HG03039 (cell line): ENCODE results near the gene IPO8.

Experiments used
- ATAC-seq: cut with Tn5 transposase; IDR thresholded peaks from one replicate; pipeline ENCODE4 v1.9.1; 2021; ENCODE audit warnings: mild to moderate bottlenecking, moderate library complexity; ENCODE audit not compliant: unreplicated experiment

IPO8 gene

DNA sequence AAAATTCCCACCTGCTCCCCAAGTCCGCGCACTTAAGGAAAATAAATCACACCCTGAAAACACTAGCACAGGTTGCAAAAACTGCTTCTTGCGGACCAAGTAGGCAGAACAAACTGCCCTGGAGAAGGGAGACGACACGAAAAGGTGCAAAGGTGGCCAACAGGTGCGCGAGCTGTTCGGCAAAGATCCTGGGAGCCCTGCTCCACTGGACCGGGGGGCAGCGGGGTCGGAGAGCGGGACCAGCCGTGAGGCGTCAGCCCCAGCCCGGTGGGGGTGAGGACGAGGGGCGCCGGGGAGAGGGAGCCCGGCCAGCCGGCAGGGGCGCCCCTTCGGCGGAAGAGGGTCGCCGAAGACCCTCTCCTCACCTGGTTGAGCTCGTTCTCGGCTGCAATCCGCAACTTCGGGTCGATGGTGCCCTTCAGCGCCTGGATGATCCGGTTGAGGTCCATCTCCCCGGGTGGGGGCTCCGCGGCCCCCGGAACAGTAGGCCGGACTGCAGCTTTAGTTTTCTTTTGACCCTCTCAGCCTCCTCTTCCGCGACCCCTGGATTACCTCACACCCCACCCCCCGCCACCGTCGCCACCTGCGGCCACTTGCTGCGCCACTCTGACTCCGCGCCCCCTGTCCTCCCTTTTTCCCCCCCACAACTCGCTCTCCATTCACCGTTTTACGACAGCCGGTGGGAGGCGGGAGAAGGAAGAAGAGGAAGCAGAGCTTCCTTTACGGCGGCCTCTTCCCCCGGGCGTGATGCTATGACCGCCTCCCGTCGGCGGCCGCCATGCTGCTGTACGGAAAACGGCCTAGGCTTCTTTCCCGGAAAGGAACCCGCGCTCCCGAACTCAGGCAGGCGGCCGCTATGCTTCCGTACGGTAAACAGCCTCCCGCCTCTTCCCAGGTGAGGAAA is at the start of gene IPO8:
TSS of gene IPO8 (minus strand) at position 671 of the 904 bp plus-strand sequence. CDS start at position 449, 222 bp downstream.
- ATAC-seq: peak; percentile 86

DNA sequence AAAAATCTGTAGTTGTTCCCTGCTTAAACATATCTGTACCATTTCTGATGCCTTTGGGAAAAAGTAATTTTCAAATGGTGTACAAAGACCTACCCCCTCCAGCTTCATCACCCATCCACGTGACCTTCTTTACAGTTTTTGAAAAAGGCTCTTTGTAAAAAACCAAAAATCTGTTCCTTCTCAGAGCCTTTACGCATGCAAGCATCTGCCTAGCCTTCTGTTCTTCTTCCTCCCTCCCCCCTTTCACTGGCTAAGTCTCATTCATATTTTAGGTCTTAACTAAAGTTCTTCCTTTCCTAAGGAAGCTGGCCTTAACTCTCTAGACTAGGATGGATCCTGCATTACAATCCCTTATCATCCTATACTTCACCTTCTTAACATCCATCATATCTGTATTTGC is 48.7 kb upstream of the IPO8 start:
- no peak for ATAC-seq

DNA sequence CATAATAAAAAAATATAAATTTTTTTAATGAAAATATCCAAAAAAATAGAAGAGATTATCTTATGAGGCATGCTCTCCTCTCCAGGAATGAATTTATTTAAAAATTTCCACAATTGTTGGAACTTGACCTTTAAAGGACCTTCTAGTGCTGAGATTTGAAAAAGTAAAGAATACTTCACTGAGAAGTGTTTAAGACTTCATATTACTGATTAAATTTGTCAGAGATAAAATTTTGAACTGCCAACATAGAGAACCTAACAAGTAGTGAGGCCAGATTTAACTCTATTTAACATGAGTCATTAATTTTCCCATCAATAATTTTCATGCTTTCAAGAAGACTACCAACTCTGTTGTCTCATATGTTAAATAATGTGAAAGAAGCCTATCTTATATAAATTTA is 44.6 kb upstream of the IPO8 start:
- no peak for ATAC-seq

DNA sequence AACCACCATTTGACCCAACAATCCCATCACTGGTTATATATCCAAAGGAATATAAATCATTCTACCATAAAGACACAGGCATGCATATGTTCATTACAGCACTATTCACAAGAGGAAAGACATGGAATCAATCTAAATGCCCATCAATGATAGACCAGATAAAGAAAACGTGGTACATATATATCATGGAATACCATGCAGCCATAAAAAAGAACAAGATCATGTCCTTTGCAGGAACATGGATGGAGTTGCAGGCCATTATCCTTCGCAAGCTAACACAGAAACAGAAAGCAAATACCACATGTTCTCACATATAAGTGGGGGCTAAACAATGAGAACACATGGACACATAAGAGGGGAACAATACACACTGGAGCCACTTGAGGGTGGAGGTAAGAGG is 43.4 kb upstream of the IPO8 start:
- no peak for ATAC-seq

DNA sequence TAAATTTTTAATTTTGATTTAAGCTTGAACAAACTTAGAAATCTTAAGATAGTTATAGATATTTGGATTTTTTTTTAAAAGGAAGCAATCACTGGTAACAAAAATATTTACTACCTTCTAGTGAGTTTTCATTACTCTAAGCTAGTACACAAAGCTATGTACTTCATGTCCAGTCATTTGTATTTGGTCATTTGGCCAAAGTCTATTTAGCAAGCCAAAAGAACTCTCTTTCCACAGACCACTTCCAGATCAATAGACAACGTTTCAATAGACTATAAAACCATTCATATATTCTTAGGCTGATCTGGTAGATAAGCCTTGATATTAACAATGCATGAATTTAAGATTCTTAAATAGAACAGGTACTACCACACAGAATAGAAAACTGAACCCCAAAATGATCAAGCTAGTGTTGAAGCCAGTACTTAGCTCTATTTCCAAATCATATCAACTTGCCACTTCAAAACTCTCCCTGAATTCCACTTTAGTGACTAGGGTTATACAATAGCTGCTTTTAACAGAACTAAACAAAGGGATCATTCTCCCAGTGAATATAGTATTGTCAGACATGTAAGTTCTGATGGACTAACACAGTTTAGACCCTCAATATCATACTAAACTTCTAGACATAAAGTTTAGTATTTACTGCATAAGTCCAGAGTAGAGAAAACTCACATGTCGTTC is 37.4 kb upstream of the IPO8 start:
- ATAC-seq: no peak

DNA sequence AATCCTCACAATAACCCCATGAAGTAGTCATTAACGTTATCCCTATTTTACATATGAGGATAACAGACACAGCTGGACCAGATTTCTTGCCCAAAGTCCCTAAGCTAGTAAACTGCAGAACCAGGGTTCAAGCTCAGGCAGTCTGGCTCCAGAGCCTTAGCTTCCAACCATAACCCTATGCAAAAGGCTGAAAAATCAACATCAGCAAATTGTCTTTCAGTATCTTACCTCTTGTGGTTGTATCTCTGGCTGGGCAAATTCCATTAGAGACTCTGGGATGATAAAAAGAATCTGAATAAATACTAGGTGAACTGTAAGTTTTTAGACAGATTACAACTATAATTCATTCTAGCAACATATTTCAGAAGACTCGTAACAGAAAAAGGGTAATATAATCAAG is 34.3 kb upstream of the IPO8 start:
- ATAC-seq: no peak

DNA sequence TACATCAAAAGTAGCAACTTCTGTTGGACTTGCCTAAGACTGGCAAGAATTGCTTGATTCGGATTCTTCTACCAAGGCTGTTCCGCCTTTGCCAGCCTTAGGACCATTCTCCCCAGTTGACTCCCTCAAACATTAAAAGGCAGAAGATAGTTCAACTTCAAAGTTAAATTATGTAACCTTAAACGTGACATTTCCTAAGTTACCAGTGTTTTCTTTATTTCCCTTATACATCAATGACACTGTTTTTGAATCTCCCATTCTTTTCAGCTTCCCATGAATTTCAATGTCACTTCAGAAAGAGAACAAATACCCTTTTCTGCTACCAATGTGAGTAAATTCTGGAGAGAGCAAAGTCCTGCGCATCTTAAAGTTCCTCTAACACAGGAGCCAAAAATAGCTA is 33.9 kb upstream of the IPO8 start:
- ATAC-seq: no peak

DNA sequence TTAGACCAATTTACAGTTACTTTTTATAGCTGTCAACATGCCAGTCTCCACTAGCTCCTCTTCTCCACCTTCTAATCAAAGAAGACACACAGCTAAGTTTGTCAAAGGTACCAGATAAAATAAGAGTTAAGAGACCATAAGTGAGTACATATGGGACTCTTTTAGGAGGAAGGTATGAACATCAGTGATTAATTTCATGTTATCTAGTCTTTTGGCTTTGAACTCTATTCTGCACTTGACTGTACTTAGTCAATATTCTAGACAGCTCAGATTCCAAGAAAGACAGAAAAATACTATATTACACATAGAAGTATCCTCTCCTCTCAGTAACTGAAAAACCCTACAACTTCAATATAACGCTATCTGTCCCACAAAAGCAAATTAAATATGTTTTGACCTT is 31.0 kb upstream of the IPO8 start:
- no peak for ATAC-seq

DNA sequence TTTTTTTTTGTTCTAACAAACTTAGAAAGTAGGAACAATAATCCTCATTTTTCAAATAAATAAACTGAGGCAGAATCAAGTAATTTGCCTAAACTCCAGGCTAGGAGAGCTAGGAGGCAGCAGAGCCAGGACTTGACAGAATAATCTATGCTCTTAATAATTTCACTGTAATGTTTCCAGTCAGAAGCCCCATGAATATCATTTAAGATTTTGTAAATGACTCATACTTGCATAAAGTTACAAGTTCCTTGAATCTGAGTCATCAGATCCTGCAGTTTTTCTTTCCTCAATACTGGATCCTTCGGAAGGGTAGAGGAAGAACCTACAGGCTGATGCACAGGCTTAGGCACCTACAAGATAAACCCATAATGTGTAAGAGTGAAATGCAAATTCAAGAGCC is 30.1 kb upstream of the IPO8 start:
- ATAC-seq: no peak

DNA sequence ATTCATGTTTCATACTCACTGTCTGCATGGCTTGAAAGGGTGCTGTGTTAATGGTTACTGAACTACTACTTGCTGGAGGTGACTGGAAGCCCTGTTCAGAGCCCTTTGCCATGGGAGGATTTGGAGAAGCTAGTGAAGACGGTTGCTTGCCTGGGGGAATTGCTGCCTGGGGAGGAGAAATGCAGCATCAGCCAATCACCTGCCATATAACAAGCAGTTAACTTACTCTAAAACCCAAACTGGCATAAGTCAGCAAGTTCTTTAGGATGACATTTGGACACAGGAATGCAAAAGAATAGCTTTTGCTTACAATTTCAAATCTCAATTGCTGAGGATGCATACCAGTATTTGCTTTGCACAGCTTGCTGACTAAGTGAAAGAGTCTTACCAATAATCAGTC is 23.4 kb upstream of the IPO8 start:
- ATAC-seq: no peak

DNA sequence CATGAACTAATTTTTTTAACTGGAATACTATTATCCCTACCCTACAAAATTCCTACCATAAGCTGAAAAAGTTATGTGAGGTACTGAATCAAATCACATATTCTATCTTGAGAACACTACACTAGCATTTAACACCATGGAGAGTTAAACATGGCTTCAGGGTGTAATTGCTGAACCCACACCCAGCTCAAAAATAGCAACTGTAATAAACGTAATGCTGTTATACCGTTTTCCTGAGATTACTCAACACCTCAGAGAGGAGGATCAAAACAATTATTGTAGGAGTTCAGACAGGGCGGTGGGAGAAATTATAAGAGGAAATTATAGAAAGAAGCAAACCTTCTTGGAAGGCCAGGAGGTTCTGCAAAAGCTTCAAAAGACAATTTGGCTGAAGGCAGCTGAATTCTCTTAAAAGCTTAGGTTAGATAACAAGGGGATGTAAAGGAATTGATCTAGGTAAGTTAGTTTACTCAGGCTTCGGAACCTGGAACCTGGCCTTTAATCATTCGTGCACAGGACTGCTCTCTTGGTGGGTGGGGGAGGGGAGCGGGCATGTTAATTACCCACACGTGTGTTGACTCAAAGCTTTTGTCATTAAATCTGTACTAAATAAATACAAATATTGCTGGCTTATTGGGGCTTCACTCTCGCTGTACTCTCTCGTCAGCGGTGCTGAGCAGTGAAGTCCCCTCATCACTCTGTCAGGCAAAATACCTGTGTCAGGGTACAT is 12.1 kb upstream of the IPO8 start:
- ATAC-seq: no peak

DNA sequence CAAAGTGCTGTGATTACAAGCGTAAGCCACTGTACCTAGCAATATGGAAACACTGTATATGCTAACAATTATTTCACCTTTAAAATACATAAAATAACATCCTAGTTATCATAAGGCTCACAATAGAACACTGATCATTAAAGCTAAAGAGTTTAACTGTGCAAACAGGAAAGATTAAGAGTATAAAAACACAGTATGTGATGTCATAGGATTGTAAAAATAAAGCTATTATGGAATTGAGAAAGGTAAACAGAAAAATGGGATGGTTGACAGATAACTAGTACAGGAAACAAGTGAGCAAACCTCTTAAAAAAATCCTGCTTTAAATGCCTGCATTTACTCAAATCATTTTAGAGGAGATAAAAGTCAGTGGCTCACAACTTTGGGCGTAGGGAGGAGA is 10.8 kb upstream of the IPO8 start:
- ATAC-seq: no peak

DNA sequence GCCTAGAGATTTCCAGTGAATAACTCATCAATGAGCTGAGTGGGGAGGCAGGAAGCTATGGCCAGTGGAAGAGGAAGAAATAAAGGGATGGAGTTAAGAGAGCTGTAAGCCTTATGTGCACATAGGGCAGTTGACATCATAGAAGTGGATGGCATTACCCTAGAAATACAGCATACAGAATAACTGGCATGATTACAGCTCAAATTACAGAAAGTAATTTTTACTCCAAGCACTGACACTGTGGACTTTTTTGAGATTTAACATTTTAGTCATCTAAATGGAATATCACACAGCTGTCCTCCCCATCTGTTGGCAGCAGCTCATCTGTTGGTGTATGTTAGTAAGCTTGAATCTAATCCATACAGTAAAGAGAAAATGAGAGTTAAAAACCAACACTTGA is 5.4 kb upstream of the IPO8 start:
- no peak for ATAC-seq

DNA sequence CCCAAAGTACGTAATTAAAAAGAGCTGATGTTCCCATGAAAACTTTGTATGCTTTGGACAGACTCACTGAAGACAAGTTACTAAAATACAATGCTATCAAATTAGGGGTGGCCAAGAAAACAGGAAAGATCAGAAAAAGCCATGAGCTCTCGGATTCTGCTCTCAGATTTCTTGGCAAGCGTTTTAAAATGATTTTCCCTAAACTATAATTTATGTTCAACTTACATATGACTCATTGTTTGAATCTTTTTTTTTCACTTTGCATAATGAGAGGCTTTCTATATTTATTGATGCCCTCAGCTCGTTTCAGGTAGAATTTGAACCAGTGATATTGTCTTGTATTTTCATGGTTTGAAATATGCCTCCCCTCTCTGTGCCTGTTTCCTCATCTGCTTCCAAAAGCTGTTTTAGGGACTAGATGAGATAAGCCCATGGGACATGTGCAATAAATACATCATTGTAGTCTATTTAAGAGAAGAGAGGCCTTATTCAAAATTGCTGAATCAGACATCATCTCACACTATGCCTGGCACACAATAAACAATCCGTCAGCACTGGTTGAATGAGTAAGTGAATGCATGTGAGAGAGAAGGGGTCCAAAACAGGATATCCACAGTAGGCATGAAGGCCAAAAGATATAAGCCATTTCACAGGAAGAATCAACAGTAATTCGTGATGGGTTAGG is 4.7 kb upstream of the IPO8 start:
- ATAC-seq: no peak

DNA sequence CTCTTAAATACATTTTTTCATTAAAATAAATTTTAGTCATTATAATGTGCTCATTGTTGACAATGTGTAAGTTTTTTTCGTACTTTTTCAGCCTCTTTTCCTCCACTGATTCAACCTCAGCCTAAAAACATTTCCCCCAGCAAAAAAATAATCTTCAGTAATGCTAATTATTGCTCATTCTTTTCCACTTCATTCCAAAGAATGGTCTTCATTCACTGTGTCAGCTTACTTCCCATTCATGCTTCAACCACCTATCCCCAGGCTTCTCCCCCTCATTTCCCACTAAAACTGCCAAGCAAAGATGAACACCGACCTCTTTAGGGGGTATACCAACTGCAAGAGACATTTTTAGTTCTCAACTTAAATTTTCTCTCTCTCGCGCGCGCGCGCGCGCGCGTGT is 2.7 kb upstream of the IPO8 start:
- no peak for ATAC-seq

DNA sequence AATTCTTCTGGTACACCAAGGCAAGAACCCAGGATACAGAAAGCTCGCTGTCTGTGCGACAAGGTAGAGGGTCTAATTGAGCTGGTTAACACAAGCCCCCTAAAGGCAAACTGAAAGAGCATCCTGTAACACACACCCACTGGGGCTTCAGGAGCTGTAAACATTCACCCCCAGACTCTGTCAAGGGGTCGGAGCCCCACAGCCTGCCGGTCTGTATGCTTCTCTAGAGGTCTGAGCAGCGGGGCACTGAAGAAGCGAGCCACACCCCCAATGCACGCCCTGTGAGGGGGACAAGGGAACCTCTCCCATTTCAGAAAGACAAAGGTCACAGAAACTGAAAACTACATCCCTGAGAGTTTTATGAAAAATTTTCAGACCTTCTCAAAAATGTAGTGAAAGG is 1.3 kb upstream of the IPO8 start:
- ATAC-seq: no peak

DNA sequence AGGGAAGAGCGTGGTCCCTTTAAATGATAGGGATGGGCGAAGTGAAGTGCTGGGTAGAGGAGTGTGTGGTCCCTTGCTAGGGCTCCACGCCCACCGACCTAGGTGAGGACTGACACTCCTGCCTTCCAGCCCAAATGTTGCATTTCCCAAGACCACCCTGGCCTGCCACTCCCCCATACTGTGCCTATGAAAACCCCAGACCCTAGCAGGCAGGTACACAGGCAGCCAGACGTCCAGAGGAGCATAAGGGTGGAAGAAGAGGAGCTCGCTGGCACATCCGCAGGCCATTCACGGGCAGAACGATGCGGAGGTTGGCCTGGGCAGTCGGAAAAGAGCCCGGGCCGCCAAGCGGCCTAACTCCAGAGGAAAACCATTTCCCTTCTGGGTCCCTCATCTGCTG is 817 bp upstream of the IPO8 start:
- no peak for ATAC-seq

DNA sequence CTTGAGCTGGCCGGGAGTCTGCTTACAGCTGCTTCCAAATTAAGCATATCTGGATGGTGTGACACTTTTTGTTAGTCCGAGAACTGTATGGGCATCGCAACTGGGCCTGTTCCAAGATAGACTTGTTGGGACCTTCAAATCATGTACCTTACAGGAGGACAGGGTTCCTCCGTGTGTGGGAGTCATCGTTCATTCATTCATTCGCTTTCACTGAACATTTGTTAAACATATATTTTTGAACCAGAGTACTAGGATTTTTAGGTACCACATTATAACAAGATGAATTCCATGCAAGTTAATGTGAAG is 387 bp upstream of the IPO8 start:
- peak; percentile 26 for ATAC-seq

DNA sequence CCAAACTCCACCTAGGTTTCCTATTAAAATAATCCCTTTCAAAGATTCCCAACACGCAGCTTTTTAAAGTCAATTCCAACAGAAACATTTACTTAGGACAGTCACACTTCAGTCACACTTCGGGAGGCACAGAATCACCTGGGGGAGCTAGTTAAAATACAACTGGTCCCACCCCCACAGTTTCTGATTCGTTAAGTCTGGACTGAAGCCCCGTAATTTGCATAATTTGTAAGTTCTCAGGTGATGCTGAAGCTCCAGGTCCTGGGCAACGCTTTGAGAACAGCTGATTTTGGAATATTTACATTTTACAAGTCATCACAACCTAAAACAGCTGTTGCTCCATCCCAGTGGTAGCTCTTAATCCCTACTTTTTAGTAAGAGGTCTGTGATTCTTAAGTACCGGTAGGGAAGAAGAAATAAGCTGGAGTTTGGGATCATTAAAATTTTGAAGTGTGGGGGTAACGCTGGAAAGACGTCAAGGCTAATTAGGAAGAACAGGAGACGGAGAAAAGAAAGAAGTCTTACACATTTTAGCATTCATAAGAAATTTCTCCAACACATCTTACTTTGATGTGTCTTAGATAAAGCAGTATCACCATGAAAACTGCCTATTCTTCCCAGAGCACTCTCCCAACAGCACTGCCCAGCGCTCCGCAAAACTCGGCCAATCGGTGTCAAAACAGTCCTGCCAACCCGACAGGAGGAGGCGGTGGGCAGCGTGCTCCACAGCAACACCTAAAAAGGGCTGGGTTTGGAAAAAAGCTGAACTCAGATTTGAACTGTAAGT is 1.1 kb downstream of the IPO8 start:
- peak; percentile 32 for ATAC-seq

DNA sequence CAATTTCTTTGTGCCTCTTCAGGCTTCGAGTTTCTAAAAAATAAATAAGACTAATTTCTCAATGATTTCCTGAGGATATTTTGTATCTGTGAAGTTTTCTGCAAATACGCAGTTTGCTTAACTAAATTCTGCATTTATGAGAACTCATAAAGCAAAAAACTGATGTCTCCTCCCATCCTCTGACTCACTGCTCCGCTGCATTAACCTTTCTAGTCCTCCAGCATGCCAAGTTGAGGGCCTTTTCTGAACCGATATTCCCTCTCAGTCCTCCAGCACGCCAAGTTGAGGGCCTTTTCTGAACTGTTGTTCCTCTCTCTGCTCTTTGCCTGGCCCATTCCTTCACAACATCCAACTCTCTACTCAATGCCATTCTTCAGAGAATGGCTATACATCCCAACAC is 3.2 kb downstream of the IPO8 start:
- no peak for ATAC-seq
